Activated CD4-positive, alpha-beta T cell treated with anti-CD3 and anti-CD28 coated beads for 4 hours (primary cell): ENCODE data around the gene SPACA5.
"Not testable (repeated sequence)": the region's sequence is repeated elsewhere in the genome, so short reads cannot be mapped to it uniquely, and the experiment has no call there.

Source experiments
- DNase-seq, 2 donors: peaks; one replicate each; pipeline ENCODE4 v3.0.0-alpha.2; 2020

SPACA5 gene

GRCh38 chrX:48006688-48007087 lies at the start of gene SPACA5:
SPACA5 (plus strand) TSS chrX:48006988; CDS start chrX:48007803, 815 bp downstream.
- DNase-seq = not testable (repeated sequence)

DNA sequence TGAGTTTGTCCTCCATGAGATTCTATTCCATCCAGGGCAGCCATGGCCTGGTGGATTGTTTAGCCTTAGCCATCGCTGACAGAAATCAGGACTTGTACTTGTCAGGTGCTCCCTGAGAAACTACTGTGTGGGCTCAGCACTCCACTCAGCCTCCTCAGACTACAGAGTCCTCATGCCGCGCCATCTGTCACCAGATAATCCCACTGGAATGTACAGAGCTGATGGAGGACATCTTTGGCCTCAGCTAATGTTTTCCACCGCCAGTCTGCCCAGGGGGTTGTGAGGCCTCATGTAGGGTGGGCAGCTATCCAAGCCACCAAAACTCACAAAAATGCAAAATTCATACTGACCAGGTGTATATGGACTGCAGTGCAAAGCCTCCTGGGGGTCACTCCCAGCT lies 48.6 kb upstream of the SPACA5 start:
- not testable (repeated sequence) for DNase-seq

DNA sequence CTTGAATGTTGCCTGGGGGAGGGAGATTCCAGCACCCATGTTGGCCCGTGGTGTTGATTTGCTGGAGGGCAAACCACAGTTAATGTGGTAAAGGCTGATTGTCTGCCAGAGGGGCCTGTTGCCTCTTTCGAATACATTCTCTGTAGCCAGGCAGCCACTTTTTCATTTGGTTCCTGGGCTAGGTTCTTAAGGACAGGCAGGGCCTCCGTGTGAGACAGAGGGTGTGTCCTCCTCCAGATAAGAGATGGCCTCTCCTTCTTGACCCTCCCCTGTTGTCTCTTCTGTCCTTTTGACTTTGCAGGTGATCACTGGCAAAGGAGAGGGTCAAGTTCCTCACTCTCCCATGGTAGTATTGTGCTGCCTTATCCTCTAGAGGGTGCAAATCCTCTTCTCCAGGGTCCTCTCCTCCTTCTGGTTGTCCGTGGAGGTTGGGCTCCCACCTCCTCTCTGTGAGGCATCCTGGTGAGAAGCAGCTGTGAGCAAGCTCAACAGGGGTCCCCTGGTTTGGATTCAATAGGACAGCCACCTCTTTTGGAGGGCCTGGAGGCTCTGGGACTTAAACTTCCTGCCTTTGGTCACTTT lies 47.9 kb upstream of the SPACA5 start:
- peak; percentile 2 to 16 for DNase-seq

DNA sequence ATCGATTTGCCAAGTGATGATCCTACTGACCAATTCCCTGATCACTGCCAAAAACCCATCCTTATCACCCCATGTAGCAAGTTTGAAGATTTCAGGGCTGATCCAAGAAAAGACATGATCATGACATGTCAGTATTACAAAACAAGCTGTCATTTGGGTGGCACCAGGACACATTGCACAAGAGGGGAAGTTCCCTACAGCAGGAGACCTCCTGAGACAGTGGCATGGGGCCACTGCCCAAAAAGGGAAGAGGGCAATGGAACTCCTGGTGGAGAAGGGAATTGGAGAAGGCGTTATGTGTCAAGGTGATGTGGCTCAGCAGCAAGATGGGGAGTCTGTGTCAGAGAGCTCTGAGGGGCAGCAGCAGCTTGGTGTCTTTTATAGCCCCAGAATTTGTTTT lies 46.4 kb upstream of the SPACA5 start:
- DNase-seq = no peak

DNA sequence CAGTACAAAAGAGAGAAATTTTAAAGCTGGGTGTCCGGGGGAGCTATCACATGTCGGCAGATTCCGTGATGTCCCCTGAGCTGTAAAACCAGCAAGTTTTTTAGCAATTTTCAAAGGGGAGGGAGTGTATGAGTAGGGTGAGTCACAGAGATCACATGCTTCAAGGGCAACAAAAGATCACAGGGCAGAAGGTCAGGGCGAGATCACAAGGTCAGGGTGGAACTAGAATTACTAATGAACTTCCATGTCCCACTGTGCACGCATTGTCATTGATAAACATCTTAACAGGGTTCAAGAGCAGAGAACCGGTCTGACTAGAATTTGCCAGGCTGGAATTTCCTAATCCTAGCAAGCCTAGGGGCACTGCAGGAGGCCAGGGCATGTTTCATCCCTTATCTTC lies 45.0 kb upstream of the SPACA5 start:
- DNase-seq = not testable (repeated sequence)

- not testable (repeated sequence) for DNase-seq
Observed at GRCh38 chrX:47965526-47965925, 41.3 kb upstream of the SPACA5 start.

DNA sequence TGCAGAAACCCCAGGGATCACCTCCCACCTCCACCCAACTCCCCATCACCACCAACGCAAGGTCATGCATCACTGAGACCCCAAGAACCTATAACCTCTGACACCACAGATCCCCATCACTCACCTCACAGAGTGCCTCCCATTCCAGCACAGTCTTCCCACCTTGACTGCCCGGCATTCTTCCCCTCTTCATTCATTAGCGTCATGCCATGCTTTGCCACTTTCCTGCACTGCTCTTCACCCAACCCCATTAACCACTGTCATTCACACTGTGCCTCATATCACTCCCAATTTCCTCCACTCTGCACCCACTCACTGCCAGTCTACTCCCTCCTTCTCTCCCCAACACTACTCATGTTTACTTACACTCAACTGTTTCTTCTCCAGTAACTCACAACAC lies 33.6 kb upstream of the SPACA5 start:
- no peak for DNase-seq

GRCh38 chrX:47976254-47977151 lies 30.3 kb upstream of the SPACA5 start:
- no peak for DNase-seq

- no peak for DNase-seq
Observed at GRCh38 chrX:47991263-47992094, 15.3 kb upstream of the SPACA5 start.

GRCh38 chrX:47992095-47992380 lies 14.8 kb upstream of the SPACA5 start:
- no peak for DNase-seq

- DNase-seq = no peak
Observed at GRCh38 chrX:47992669-47993068, 14.1 kb upstream of the SPACA5 start.

GRCh38 chrX:48001260-48001659 lies 5.5 kb upstream of the SPACA5 start:
- DNase-seq = no peak

DNA sequence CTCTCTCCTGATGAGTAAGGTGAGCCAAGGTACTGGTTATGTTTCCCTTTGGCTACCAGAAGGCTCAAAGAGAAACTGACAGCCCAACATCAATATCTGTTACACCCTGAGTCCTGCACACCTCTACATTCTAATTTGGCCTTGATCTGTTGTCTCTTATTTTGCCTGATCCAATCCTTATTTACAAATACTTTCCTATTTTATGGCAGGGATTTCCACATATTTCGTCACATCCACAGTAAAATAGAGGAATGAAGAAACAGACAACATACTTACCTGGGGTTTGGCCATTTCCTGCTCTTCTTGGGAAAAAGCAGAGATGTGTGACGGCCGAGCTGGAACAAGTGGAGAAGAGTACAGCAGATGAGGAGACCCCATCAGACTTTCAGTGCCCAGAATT lies 4.5 kb upstream of the SPACA5 start:
- DNase-seq = no peak

DNA sequence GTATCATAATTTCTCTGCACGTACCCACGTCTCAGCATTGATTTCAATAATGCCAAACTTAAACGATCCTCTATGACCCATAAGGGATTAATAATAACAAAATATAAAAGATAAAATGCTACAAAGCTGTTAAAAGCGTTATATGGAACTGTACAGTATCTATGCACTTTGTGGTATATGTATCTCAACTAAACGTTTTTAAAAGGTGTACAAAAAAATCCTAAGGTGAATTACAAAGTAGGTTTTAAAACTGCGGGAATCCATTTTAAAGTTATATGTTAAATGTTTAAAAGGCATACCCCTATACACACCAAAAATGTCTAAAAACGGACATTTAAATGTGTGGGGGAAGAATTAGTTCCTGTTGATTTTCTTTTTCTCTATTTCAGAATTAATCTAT lies 3.9 kb upstream of the SPACA5 start:
- DNase-seq = no peak

DNA sequence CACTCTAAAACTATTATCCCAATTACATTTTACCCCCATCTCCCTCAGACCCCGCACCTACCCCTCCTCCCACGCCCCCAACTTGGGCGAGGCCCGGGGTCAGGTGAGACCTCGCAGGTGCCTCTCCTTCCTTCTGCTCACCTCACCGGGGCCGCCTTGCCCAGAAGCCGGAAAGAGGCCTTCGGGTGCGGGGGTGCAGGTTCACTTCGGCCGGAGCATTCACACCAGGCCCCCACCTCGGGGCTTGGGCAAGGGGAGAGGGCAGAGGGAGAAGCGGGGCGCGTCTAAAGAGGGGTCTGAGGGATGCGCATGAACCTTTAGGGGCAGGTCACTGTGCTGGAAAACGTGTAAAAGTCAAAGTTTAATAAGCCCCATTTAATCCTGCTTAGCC lies 3.4 kb upstream of the SPACA5 start:
- no peak for DNase-seq

- peak; percentile 85 to 90 for DNase-seq
Observed at GRCh38 chrX:48003758-48004457, 2.9 kb upstream of the SPACA5 start, which contains the start of gene ZNF182. ZNF182 (minus strand) TSS chrX:48003989; CDS start chrX:48002609, 1,380 bp downstream.

- DNase-seq = not testable (repeated sequence)
Observed at GRCh38 chrX:48009445-48009960, 2.7 kb downstream of the SPACA5 start.

DNA sequence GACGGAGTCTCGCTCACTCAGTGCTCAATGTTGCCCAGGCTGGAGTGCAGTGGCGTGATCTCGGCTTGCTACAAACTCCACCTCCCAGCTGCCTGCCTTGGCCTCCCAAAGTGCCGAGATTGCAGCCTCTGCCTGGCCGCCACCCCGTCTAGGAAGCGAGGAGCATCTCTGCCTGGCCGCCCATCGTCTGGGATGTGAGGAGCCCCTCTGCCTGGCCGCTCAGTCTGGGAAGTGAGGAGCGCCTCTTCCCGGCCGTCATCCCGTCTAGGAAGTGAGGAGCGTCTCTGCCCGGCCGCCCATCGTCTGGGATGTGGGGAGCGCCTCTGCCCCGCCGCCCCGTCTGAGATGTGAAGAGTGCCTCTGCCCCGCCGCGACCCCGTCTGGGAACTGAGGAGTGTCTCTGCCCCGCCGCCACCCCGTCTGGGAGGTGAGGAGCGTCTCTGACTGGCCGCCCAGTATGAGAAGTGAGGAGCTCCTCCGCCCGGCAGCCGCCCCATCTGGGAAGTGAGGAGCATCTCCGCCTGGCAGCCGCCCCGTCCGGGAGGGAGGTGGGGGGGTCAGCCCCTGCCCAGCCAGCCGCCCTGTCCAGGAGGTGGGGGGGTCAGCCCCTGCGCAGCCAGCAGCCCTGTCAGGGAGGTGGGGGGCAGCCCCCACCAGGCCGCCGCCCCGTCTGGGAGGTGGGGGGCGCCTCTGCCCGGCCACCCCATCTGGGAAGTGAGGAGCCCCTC lies 10.0 kb downstream of the SPACA5 start:
- not testable (repeated sequence) for DNase-seq

GRCh38 chrX:48019892-48020291 lies 13.1 kb downstream of the SPACA5 start:
- not testable (repeated sequence) for DNase-seq

DNA sequence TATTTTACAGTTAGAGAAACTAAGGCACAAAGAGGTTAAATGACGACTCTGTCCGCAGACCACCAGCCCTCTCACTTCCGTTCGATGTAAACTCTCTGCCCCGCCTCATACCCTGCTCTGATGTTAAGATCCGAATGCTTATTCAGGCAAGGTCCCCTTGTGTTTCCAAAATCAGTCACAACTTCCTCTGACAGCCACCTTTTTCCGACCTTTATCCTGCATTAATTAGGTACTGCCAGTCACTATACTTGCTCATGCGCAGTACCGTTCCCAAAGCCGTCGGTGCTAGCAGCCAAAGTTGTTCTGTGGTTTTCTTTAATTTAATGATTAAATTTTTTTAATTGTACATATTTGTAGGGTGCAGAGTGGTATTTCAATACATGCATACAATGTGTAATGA lies 13.7 kb downstream of the SPACA5 start:
- DNase-seq = peak; percentile 23 to 28

GRCh38 chrX:48021026-48021900 lies 14.5 kb downstream of the SPACA5 start:
- DNase-seq = peak; percentile 70 to 75
